ENCODE results near the gene PDP2. TPM values are rescaled to one million over a fixed set of nuclear protein-coding genes. Genes with fewer than 3 reads are reported as not detected.

PDP2 gene
- total RNA-seq, 1 experiment from 2014 or later: 23.1 TPM

GRCh38 chr16:66903544-66904427 lies 23.5 kb downstream of the PDP2 start:
- no peak for TF ChIP-seq CTCF (conservative IDR thresholded peaks at IDR 0.05)
- no peaks in the 10 kb centered on the region for H3K27me3 ChIP-seq (ENCODE audit: insufficient read depth, low read length)
- Mint-ChIP-seq H3K27ac (no peak overlapping the region), H3K4me3 (no peak overlapping the region), H3K27me3 (ENCODE audit: low read depth) (peaks cover 20% of the 10 kb centered on the region), H3K4me1 (peaks cover 8 to 18% of the 10 kb centered on the region in 2 experiments; a peak in 3 of 4 replicates), H3K36me3 (ENCODE audit: insufficient read depth in 1 of 3, low read depth in 3 of 3) (no peaks in the 10 kb centered on the region), H3K9me3 (no peaks in the 10 kb centered on the region)
- DNase-seq: no peak
- no peak overlapping the region for H2BK15ac ChIP-seq (ENCODE audit: low read depth, low read length)
- H3K9me3 ChIP-seq (ENCODE audit: control insufficient read depth, low read depth, low read length): no peaks in the 10 kb centered on the region
- H3K14ac ChIP-seq (ENCODE audit: insufficient read depth, low read length): no peak overlapping the region
- H3K23ac ChIP-seq (ENCODE audit: insufficient read length, low read depth, low read length): no peak overlapping the region
- no peak overlapping the region for H3K4me2 ChIP-seq (ENCODE audit: insufficient read depth, insufficient read length, low read length)
- no peak overlapping the region for H2BK5ac ChIP-seq (ENCODE audit: insufficient read length, low read length)
- no peak overlapping the region for H4K5ac ChIP-seq (ENCODE audit: insufficient read length, low read depth, low read length)
- H3K18ac ChIP-seq (ENCODE audit: insufficient read length, low read depth, low read length): no peak overlapping the region
- no peak overlapping the region for H2BK20ac ChIP-seq (ENCODE audit: low read depth, low read length, poor library complexity, severe bottlenecking)
- H2BK120ac ChIP-seq (ENCODE audit: low read depth, low read length, poor library complexity, severe bottlenecking): no peak overlapping the region
- no peaks in the 10 kb centered on the region for H3K4me1 ChIP-seq (ENCODE audit: insufficient read depth, low read length)
- H3T11ph ChIP-seq (ENCODE audit: low read length): no peak overlapping the region
- no peak overlapping the region for H2AFZ ChIP-seq (ENCODE audit: low read length)
- H2AK5ac ChIP-seq (ENCODE audit: insufficient read length, low read length): no peak overlapping the region
- no peak overlapping the region for H3K4ac ChIP-seq (ENCODE audit: low read depth, low read length)
- no peaks in the 10 kb centered on the region for H3K79me1 ChIP-seq (ENCODE audit: insufficient read depth, low read depth, low read length, poor library complexity, severe bottlenecking)
- H4K20me1 ChIP-seq (ENCODE audit: control insufficient read depth, insufficient read depth, insufficient read length): no peaks in the 10 kb centered on the region
- no peaks in the 10 kb centered on the region for H3K79me2 ChIP-seq (ENCODE audit: insufficient read depth, low read length)
- H4K91ac ChIP-seq (ENCODE audit: insufficient read length, low read depth, low read length): no peak overlapping the region
- no peak overlapping the region for H3K9ac ChIP-seq (ENCODE audit: extremely low read depth, insufficient read length, low read length)
- no peak overlapping the region for H2BK12ac ChIP-seq (ENCODE audit: insufficient read length, low read depth, low read length)
- no peaks in the 10 kb centered on the region for H3K23me2 ChIP-seq (ENCODE audit: insufficient read length, low read depth, low read length, poor library complexity, severe bottlenecking)
- no CpG with 5 or more reads among the region's 11 CpGs for WGBS (ENCODE audit: extremely low coverage, insufficient read length, low lambda C conversion rate)
- H3K27ac ChIP-seq (ENCODE audit: insufficient read length, low read depth, low read length): no peak overlapping the region
- no peak overlapping the region for H4K8ac ChIP-seq (replicated peaks; ENCODE audit: insufficient read length, low read depth, low read length)
- H3K56ac ChIP-seq (ENCODE audit: insufficient read length, low read depth, low read length): no peak overlapping the region
